AG10803 (cell line): Measurements from ENCODE around the gene OSBPL5.

Source experiments
- DNase-seq: peaks from one replicate; pipeline ENCODE4 v3.0.0; 2010; ENCODE audit warnings: low read depth
- H3K4me3 ChIP-seq: 2 replicates; pipeline ENCODE4 v1.5.1; 2011; ENCODE audit warnings: mild to moderate bottlenecking, low read length, control low read depth
- TF ChIP-seq, protein P1 (sequence below): conservative IDR thresholded peaks from 2 replicates; pipeline ENCODE4 v1.5.1; 2011; ENCODE audit warnings: mild to moderate bottlenecking, low read length, control low read depth, inconsistent platforms

The OSBPL5 gene

DNA sequence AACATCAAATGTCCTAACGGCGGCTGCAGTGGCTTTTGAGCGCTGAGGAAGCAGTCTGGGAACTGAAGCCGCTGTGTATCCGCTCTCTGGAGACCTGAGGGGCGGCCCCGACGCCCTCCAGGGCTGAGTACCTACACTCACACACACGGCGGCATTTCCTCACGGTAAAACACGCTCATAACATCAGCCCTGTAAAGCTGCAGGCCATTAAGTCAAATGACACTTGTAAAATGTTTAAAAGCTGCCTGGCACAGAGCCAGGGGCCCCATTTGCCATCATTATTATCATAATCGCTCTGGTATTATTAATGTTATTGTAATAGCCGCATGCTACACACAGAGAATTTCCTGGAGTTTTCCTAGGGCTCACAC is 113.0 kb downstream of the OSBPL5 start:
- no peak for DNase-seq
- no peak overlapping the region for H3K4me3 ChIP-seq
- TF ChIP-seq, protein P1, sequence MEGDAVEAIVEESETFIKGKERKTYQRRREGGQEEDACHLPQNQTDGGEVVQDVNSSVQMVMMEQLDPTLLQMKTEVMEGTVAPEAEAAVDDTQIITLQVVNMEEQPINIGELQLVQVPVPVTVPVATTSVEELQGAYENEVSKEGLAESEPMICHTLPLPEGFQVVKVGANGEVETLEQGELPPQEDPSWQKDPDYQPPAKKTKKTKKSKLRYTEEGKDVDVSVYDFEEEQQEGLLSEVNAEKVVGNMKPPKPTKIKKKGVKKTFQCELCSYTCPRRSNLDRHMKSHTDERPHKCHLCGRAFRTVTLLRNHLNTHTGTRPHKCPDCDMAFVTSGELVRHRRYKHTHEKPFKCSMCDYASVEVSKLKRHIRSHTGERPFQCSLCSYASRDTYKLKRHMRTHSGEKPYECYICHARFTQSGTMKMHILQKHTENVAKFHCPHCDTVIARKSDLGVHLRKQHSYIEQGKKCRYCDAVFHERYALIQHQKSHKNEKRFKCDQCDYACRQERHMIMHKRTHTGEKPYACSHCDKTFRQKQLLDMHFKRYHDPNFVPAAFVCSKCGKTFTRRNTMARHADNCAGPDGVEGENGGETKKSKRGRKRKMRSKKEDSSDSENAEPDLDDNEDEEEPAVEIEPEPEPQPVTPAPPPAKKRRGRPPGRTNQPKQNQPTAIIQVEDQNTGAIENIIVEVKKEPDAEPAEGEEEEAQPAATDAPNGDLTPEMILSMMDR, result no peak

DNA sequence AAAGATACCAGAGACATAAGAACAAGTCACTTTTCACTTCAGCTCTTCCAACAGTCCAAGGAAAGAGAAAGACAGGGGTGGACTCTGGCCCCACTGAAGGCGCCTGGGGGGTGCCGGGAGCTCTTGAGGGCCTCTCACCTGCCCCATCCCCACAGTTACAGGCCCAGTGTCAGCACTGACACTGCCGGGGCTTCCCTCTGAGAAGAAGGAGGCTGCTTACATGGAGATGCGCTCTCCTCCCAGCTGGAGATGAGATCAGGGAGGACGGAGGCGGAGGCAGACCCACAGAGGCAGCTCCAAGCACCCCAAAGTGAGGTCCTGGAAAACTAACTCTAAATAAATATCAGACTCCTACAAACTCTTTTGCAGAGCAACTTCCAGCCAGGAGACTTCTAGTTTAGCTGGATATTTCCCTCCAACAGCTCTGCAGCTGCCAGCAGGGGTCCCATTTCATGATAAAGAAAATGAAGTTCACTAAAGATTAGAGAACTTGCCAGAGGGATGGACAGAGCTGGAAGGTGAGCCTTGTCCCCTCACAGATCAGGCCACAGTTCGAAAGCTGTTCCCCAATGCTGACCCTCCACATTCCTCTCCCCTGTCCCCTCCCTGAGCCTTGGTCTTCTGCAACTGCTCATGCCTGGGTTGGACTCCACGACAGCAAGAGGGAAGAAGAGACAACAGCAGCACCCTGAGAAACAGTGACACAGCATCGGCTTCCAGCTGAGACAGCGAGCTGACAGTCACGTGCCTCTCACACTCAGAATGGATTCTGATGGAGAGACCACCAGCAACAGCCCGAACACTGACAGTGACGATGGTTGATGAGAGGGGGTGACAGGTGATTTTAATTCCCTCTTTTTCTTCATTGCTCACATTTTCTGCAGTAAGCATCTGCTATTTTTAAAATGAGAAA is 113.7 kb downstream of the OSBPL5 start:
- TF ChIP-seq, protein P1, result 0 out of 2 replicates have a peak, but pooled peaks have one; percentile 10
- H3K4me3 ChIP-seq, result no peak overlapping the region
- DNase-seq, result no peak

DNA sequence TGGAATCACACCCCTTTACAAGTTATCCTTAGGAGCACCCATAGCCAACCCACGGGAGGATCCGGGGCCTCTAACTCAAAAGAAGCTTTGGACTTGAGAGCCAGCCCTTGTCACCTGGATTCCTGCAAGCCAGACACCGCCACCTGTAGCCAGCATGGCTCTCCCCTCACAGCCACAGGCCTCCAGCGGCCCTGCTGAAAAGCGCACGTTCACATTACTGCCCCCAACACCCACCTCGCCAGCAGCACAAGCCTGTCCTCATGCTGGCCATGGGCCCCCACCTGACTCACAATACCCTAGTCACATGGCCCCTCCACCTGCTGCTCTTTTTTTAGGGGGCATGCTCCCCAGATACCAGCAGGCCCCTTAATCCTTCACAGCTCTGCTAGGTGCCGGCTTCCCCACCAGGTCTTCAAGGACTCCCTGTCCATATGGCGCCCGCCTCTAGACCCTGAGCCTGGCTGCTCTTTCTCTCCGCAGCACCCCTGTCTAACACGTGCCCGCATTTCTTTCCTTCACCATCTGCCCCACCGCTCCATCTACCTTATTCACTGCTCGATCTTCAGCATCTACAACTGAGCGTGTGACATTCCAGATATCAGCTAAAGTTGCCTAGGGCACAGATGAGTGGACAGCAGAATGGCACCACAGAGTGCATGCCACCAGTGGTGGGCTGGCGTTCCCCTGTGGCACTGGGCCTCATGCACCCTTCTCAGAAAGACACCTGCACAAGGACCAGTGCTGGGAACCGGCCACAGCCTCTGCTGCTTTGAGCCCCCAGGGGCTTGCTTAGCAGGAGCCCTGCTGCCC is 114.5 kb downstream of the OSBPL5 start:
- TF ChIP-seq, protein P1, result no peak
- DNase-seq, result no peak
- peak overlapping the region; percentile 13; the same call in 1 of the 2 replicates for H3K4me3 ChIP-seq

DNA sequence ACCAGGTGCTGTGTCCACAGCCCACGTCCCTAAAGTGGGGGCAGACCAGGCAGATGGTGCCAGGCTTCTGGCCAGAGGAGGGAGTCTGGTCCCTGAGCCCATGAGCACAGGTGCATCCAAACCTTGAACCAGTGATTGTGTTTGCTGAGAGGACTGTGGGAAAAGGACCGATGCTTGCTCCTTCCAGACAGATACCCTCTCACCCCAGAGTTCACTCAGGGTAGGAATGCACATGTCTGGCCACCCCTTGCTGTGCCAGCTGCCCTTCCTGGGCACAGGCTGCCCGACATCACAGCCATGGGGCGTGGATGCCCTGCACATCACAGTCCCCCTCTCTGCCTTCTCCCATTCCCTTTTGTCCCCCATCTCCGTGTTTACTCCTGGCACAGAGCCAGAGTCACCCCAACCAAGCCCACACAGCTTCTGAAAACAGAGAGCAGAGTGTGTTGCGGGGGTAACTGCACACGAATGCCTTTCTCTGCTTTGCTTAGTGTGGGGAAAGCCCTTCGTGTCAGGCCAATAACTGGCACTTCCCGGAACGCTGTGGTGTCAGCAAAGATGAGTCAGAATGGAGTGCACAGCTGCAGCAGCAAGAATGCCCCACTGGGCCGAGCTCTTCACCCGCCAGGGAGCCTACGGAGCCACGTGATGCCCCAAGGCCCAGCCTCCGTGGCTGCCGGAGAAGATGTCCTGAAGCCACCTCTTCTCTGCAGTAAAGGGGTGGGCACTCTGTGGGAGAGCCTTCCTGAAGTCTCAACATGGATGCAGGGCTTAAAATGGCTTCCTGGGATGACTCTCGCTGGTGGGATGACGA is 115.5 kb downstream of the OSBPL5 start:
- peak; percentile 96 for DNase-seq
- TF ChIP-seq, protein P1, result peak; percentile 47
- H3K4me3 ChIP-seq, result peak overlapping the region; percentile 40

DNA sequence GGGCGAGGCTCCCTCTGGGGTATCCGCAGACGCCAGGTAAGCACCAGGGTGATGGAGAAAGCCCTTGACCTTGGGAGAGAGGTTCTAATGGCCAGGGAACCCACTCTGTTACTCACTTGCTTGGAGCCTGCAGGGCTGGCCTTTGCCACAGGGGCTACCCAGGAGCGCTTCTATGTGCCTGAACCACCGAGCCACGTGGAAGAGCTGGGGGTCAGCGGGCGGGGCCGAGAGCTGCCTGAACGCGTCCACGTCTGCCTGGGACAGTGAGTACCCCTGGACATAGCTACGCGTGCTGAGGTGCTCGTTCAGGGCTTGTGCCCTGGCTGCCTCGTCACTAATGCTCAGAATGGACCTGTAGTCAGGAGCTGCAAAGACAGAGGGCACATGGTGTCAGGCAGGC is 117.5 kb downstream of the OSBPL5 start:
- TF ChIP-seq, protein P1, result no peak
- no peak for DNase-seq
- H3K4me3 ChIP-seq, result no peak overlapping the region

DNA sequence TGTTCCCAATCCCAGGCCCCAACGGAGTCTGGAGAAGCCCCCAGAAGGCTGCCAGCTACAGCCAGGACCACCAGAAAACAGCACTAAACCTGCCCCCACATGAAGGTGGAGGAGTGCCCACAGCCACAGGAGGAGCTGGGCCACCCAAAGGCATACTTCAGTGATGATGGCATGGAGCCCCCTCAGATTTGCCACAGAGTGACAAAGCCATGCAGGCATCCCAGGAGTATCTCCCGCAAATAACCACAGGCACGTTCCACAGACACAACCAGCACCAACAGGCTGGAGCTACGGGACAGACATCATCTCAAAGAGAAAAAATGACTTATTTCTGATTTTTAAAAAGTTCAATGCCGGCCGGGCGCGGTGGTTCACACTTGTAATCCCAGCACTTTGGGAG is 118.5 kb downstream of the OSBPL5 start:
- DNase-seq, result peak; percentile 22
- H3K4me3 ChIP-seq, result no peak overlapping the region
- TF ChIP-seq, protein P1, result no peak
